Urothelium cell line (cell line): ENCODE results near the gene PXN.
A peak's percentile ranks its signal among the peaks of the same experiment; 100 is the strongest.
"Not testable (repeated sequence)": the region's sequence is repeated elsewhere in the genome, so short reads cannot be mapped to it uniquely, and the experiment has no call there.

Experiments used
- DNase-seq: peaks from one replicate; pipeline ENCODE4 v3.0.0; 2011; ENCODE audit warnings: low spot score, mixed read lengths
- FAIRE-seq: peaks from 2 replicates; lab custom pipeline; 2011; peaks lifted over from hg19 to GRCh38; lab: Jason Lieb, UNC

The PXN gene

DNA sequence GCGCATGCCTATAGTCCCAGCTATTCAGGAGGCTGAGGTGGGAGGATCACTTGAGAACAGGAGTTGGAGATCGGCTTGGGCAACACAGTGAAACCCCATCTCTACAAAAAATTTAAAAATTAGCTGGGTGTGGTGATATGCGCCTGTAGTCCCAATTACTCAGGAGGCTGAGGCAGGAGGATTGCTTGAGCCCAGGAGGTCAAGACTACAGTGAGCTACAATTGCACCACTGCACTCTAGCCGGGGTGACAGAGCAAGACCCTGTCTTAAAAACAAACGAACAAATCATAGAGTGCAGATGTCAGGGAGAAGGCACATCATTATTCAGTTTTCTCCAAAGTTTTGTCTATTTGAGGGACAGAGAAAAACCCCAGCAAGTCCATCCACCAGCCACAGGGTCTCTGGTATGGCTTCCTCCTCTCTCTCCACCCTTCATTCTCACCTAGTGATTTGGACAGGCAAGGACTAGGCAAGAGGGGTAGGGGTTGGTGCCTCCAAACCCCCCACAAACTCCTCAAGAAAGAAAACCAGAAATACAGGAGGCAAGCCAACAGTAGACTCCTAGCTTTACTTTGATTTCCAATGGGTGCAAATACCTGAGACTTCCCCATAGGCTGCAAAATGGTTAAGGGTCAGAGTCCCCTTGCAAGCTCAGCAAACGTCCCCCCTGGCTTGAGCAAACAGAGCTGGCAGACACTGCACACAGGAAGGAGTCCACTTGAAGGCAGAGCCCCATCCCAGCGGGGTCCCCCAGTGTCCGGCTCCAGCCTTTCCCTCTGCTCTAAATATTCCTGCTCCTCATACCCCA is 38.1 kb downstream of the PXN start:
- no peak for FAIRE-seq
- no peak for DNase-seq

DNA sequence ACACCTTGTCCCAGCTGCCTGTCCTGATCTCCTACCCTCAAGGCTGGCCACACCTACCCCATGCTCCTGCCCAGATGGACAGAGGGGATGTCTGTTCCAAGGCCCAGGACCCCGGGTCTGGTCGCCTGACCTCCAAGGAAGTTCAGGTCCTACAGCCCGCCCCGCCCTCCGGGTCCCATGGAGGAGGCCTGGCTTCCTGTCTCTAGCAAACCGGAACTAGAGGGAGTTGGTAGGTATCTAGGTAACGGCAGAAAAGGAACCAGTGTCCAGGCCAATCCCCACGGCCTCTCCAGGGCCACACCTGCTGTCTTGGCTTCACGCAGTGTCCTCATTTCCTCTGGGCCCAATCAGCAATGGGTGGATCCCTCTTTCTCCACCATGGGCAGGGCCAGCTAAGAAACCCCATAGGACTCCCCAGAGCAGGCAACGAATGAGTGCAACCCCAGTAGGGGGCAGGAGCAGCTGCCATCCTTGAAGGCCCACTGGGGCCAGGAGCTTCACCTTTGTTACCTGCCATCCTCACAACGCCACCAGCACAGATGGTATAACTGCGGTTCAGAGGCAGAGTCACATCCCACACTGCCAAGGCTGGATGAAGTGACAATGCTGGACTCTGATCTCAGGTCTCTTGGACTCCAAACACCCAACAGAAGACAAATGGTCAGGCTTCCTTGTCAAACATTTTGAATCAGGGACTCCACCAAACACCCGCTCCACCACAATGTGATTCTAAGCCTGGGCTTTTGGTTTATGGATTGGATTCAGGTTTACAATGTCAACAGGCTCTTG is 39.5 kb downstream of the PXN start:
- no peak for DNase-seq
- FAIRE-seq, result no peak

DNA sequence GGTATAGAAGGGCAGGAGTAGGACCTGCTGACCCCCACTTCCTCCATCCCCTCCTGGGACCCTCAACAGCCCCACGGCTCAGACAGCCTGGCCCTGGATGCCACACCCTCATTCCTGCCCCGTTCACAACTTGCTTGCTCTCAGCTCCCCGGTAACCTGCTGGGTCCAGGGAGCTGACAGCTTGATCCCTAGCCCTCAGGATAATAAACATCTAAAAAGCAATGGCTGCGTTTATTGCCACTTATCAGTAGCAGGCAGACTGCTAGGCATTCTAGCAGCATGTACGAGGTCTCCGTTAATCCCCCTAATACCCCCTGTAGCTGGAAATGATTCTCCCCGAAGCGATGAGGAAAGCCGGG is 40.4 kb downstream of the PXN start:
- DNase-seq (no peak), FAIRE-seq (no peak)

DNA sequence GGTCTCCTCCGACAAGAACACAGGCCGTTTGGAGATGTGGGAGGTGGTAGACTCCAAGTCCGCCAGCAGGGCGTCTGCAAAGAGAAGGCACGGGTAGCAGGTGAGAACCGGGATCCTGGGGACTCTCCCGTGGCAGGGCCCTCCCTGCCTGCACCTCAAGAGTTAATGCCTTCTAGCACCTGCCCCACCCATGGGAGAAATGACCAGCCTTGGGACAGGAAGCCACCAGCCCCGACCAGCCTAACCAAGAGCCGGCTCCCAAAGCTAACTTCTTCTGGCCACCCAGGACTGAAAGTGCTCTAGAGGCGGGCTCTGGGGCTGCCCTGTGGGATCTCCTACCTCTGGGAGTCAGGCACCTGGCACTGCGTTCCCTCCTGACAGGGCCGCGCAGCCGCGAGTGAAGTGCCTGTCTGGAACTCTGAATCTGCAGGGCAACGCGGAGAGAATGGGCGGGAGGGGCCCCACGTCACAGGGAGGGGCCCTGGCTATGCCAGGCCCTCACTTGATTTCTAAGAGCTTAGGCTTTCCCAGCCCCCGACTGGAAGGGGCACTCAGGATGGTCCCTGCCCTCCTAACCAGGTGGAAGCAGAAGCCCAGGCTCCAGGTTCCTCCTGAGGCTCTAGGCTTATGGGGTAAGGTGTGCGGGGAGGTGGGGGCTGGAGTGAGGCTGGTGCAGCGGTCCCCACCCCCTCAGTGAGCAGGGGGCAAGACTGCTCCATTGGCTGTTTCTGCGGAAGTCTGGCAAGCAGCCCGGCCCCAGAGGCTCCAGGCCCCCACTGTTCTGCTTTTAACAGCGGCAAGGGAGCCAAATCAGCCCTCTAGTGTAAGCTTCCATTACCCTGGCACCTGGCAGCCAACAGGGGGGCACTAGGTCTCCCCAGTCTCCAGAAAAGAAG is 41.0 kb downstream of the PXN start:
- no peak for FAIRE-seq
- DNase-seq, result no peak

DNA sequence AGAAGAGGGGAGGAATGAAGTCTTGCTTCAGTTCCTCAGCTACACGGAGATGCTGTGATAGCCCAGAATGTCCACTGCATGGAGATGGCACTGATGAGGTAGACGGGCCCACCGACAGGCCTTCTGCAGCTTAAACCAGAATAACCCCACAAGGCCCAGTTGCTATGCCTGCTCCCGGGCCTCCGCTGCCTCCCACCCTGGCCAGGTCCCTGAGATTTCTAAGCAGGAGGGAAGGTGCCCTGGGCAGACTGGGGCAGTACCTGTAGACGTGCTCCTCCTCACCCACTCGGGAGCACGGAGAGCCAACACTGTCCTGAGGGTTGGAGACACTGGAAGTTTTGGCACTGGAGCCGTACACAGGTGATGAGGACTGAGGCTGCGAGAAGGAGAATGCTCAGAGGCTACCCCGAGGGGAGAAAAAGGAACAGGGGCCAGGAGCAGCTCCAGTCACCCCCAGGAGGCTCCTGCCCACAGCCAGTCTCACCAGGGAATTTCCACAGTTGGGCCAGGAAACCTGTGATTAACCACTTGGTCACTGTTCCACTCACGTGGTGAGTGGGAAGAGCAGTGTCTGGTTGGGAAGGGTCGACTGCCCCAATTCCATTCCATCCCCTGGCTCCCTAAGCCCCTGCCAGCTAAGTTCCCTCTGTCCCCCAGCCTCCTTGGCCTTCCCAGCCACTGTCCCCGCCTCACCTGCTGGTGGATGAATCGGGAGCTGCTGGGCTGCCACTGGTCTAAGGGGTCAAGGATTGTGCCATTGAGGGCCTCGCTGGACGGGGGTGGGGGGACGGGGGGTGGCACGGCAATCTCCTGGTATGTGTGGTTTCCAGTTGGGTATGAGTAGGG is 41.8 kb downstream of the PXN start:
- DNase-seq, result no peak
- FAIRE-seq, result no peak

DNA sequence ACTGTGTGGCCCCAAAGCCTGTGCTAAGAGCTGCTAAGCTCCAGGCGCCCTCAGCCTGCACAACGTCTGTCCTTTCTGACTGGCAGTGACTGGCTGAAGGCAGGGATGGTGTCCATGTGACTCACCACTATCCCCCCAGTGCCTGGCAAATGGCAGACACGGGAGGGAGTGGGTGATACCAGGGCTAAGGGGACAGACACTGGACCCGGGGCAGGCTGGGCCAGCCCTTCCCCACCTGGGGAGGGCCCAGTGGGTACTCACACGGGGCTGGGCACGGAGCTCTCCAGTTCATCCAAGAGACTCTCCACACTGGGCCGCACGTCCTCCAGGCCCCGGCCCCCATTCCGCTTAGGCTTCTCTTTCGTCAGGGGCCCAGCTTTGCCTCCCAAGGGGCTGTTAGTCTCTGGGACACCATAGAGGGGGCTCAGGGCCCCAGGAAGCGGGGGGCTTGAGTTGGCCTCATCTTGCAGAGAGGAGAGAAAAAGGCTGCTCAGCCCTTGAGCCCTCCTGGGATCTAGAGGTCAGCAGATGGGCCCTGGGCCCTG is 43.2 kb downstream of the PXN start:
- DNase-seq (no peak), FAIRE-seq (no peak)

DNA sequence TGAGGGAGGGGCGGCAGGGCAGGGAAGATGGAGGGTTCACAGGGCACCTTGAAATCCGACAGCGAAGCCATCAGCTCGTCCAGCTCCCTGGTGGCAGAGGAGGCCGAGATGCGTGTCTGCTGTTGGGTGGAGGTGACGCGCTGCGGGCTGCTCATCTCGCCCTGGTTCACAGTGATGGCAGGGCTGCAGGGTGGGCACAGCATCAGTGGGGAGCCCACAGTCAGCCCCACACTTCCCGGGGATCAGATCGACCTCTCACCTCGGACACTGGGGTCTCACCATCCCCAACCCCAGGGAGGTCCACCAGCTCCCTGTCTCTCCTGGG is 44.0 kb downstream of the PXN start:
- FAIRE-seq (no peak), DNase-seq (no peak)

DNA sequence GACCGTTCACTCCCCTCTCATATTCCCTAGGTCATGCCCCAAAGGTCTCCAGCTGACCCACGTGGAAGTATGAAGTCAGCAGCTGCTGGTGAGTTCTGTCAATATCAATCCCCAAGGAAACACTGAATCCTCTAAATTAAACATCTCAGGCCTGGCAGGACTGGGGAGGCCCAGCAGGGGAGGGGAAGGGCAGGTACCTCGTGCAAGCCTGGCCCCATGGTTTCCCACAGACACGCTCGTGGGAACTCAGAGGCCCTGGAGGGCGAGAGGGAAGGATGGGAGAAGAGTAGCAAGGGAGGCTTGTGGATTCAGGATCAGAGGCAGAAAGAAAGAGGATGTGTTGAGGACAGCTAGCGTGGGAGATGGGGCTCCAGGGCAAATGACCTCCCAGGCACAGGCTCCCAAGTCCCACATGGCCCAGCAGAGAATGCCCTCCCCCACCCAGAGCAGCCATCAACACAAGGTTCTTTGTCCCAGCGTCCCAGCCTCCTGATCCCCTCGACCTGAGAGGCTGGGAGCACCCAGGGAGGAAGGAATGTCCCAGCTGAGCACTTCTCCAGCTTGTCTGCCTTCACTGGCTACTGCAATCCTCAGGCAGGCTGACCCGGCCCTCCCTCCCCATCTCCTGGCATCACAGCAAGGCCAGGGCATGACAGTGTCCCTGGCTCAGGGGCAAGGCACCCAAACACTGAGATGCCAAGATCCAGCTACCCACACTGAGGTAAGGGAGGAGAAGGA is 44.5 kb downstream of the PXN start:
- FAIRE-seq (peak; percentile 23), DNase-seq (no peak)

DNA sequence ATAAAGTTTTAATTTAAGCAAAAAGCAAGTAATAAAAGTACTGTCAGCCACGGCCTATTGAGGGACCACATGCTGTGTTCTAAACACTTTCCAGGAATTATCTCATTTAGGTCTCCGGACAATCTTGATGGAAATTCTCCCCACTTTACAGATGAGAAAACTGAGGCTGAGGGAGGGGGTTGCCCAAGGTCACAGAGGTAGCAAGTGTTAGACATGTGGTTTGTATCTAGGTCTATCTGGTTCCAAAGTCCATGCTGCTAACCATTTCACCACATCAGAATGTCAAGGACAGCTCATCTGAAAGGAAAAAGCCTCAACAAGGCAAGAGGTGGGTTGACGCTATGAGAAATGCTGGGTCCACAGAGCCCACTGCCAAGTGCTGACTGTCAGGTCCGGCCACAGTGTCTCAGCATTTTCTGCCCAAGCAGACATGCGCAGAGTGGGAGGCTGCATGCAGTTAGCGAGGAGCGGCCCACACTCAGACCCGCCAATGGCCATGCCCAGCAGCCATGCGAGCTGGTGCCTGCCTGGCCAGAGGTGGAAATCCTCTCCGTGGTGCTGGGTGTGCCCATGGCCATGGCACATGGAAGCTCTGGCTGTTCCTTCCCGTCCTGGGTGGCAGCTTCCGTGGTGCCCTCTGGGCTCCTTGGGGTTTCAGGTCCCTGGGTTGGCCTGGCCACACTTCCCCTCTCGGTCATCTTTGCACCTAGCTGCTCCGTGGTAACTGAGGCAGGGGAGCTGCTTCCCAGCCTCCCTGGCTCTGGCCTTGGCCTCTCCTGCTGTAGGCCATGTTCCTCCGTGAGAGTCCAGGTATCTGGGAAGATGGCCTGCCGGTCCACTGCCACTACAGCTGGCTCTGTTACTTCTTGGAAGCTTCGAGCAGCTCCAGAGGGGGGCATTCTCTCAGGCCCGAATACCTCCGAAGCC is 46.6 kb downstream of the PXN start:
- FAIRE-seq (no peak), DNase-seq (no peak)

DNA sequence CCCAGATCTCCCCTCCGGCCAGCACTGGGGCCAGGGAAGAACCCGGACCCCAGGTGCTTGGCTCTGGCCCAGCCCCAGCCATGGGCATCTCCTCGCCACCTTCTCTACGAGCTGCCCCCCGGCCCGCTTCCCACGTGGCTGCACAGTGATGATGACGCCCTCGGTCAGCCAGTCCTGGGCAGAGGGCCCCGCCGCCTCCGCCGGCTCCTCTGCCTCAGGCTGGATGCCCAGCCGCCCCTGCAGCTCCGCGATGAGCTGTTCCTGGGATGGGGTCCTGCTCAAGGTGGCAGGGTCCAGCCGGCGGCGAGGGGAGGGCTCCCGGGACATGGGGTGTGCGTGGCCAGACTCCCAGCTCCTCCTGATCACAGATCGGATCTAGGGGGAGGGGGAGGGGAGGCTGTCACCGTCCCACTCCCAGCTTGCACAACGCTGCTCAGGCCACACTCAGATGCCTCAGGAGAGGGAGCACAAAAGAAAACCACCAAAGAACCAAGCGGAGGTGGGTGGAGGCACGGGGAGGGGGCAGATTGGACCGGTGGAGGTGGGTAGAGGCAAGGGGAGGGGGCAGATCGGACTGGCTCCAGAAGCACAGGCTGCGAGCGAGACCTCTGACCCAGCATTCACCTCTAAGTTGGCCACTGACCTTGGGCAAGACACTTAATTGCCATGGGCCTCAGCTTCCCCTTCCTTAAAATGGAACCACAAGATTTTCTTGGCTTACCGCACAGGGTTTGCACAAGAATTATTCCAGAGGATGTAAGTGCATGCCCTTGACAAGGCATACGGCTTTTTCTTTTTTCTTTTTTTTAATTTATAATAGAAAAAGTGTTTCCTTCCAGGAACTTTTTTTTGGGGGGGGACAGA is 48.6 kb downstream of the PXN start:
- FAIRE-seq (no peak), DNase-seq (no peak)

DNA sequence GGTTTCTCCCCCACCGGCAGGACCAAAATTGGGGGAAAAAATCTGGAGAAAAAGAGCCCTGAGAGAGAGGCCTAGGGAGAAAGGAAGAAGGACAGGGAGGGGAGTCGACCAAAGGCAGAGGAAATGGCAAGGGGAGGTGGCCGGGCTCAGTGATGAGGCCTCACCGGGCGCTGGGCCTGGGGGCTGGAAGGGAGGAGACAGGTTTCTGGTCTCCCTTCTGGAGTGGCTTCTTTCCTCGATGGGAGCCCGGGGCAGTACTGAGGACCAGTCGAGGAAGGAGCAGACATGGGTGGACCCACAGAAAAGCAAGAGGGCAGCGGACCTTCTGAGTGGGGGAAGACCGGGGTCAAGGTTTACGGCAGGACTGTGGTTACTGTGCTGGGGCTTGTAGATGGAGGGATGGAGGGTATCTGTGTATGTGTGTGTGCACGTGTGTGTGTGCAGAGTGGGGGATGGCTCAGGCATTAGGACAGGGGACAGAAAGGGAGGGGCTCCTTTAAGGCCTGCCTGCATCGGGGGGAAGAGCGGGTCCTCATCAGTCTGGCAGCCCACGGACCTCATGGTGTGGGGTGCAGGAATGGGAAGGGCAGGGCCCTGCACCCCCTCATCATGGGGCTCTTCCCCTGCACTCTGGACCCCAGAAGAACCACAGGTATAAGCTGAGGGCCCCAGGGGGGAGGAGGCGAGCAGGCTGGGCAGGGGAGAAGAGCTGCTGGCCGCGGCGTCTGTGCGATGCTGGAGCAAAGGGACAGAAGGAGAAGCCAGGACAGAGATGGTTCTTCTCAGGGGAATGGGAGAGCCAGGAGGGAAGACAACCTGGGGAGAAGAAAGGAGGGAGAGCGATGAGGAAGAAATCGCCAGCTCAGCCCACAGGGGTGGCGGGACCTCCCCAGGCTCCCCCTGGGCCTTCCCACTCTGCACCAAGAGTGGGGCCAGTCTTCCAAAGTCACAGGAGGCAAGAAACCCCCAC is 49.5 kb downstream of the PXN start:
- FAIRE-seq (no peak), DNase-seq (no peak)

DNA sequence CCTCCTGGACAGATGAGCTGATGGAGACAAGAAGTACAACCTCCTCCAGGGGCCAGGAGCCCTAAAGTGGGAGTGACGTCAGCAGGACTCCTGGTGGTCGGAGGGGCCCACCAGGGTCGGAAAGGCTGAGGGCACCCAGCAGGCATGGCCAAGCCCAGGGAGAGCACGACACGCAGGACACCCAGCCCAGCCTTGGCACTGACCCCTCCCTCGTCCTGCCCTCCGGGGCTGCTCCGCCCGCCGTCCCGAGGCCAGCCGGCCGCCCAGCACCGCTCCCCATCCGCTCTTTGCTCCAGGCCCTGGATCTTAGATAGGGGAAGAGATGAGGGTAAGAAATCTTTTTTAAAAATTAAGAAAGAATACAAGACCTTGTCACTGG is 50.2 kb downstream of the PXN start:
- DNase-seq, result no peak
- FAIRE-seq, result no peak

DNA sequence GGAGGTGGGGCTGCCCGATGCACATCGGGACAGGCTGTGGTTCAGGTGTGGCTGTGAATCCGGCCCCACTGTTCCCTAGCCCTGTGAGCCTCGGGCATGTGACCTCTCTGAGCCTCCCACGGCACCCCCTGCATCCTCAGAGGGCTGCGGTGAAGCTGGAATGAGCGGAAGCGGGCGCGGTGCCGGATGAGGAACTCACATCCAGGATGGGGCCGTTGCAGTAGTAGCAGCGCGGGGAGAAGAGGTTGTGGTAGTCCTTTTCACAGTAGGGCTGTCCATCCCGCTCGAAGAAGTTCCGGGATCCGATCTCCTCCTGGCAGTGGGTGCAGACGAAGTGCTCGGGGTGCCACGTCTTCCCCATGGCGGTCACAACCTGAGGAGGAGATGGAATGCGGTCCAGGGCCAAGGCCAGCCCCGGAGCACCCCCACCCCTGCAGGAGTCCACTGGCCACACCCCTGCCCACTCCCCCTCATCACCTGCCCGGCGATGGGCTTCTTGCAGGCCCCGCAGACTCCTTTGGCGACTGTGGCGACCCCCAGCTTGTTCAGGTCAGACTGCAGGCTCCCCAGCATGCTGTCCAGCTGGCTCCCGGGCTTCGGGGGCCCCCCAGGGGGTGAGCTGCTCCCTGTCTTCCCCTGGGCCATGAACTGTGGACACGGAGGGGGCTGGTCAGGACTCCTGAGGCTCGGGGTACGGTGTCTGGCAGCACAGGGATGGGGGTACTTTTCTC is 50.7 kb downstream of the PXN start:
- DNase-seq, result no peak
- no peak for FAIRE-seq

DNA sequence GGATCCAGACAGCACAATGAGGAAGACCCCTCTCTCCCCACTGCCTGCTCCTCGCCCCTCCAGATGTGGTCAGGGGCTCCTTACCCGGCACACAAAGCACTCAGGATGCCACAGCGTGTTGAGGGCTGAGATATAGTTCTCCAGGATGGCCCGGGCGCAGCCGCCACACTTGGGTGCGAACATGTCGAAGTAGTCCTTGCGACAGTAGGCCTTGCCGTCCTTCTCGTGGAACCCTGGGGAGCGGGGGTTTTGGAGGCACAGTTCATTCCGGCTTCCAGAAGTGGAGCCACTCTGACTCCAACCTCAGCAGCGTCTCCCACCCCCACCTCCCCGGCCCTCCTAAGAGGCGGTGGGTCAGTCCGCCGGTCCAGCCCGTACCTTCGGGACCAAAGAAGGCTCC is 51.8 kb downstream of the PXN start:
- DNase-seq, result no peak

DNA sequence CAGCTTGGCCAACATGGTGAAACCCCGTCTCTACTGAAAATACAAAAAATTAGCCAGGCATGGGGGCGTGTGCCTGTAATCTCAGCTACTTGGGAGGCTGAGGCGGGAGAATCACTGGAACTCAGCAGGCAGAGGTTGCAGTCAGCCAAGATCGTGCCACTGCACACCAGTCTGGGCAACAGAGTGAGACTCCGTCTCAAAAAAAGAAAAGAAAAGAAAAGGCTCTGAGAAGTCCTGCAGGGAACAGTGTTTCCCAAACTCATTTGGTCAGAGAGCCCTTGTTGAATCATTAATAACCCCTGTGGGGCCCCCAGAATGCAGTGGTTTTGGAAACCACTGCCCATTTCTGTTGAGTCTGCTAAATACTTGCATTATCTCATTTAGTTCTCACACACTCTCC is 52.3 kb downstream of the PXN start:
- not testable (repeated sequence) for FAIRE-seq, DNase-seq

More for the DNA sequence above, 51.8 kb downstream of the PXN start:
- no peak for FAIRE-seq

DNA sequence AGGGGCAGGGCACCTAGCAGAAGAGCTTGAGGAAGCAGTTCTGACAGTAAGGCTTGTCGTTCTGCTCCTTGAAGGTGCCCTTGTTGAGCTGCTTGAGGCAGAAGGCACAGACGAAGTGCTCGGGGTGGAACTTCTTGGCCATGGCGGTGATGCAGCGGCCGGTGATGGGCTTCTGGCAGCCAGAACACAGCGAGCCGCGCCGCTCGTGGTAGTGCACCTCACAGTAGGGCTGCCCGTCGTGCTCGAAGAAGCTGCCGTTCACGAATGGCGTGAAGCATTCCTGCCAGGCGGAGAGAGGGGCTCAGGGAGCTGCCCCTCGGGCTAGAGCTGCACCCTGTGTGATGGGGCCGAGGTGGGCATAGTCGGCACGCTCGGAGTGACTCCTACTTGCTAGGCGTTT is 53.2 kb downstream of the PXN start:
- no peak for DNase-seq
- FAIRE-seq, result peak; percentile 61
